Measurements from ENCODE around the gene CCNB1.
"Not testable (repeated sequence)": the region's sequence is repeated elsewhere in the genome, so short reads cannot be mapped to it uniquely, and the experiment has no call there.

Gene CCNB1

DNA sequence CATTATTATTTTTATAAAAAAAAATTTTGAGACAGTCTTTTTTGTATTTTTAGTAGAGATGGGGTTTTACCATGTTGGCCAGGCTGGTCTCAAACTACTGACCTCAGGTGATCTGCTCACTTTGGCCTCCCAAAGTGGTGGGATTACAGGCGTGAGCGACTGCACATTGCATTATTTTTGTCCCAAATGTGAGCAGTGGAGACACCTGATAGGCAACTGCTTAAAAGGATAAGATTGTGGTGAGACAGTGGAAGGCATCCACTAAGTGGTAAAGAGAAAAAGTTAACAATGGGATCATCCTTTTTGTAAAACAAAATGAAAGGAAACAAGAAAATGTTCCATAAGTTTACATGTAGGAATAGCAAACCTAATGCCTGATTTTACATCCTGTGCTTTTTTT lies 20.4 kb downstream of the CCNB1 start:
- DNase-seq: no peak

GRCh38 chr5:69188811-69189161 lies 21.8 kb downstream of the CCNB1 start:
- DNase-seq: no peak

DNA sequence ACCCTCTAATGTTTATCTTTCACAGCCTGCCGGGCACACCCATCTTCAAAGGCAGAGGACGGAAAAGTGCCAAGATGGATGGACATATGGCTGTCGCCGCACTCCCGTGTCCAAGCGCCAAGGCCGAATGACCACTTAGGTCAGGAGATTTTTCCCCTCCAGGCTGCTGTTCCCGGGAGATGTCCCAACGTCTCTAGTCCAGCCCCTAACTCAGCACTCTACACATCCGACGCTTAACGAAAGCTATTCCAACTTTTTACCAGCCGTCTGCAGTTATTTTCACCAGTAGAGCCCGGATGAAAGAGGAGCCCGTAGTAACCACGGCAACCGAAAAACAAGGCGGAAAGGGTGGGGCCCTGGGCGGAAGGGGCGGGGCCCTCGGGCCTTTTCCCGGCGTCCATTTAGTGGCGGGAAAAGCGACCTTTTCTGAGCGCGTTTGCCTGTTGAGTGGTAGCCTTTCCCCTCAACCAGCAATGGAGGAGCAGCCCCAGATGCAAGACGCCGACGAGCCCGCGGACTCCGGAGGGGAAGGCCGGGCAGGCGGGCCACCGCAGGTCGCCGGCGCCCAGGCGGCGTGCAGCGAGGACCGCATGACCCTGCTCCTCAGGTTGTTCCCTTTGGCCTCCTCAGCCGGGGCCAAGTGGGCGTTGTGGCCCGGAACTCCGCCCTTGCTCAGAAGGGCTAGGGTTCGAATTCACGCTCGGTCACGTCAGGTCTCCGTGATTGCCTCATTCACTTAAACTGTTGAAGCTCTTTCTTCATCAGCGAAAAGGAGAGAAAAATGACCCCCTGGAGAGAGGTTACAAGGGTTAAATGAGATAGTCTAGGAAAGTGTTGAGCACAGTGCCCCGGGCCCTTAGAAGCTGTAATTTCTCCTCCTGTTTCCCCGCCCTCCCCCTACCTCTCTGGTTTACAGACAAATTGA lies 22.5 kb downstream of the CCNB1 start, which contains the start of gene CENPH:
TSS of gene CENPH (plus strand) at position 422 of the 925 bp plus-strand sequence. CDS start at position 474, 52 bp downstream.
- peak; percentile 95 for DNase-seq

DNA sequence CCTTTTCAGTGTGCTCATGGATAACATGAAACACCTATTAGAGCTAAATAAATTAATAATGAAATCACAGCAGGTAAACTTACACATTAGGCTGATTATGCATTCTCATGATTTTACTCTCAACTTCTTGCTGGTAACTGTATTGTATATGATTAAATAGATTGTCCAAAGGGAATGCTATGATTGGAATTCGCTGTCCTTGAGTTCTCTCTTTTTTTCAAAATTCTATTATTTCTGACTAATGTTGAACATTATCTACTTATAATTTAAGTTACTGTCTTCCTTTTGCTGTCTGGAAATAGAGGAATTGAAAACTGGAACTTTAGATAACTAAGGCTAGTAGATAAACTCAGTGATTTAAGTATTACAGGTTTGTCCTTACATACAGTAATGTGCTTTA lies 35.5 kb downstream of the CCNB1 start:
- DNase-seq: no peak

- DNase-seq: no peak
Observed at GRCh38 chr5:69206528-69207190, 39.7 kb downstream of the CCNB1 start.

- no peak for DNase-seq
Observed at GRCh38 chr5:69209602-69210001, 42.7 kb downstream of the CCNB1 start.

DNA sequence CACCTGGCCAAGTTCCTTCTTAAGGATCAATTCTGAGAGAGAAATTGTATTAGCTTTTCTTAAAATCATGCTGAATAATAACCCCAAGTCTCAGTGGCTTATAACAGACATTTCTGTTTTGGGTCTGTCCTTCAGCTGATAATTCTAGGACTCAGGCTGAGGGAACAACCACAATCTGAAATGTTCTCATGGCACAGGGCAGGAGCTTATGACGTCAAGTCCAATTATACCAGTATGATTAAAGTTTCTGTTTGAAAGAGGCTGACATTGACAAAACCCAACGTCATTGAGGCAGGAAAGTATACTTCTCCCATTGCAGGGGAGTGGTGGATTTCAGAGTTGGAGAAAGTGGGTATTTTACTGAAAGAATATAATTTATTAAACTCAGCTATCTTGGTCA lies 44.2 kb downstream of the CCNB1 start:
- DNase-seq: peak; percentile 19

- DNase-seq: no peak
Observed at GRCh38 chr5:69212022-69212421, 45.1 kb downstream of the CCNB1 start.

DNA sequence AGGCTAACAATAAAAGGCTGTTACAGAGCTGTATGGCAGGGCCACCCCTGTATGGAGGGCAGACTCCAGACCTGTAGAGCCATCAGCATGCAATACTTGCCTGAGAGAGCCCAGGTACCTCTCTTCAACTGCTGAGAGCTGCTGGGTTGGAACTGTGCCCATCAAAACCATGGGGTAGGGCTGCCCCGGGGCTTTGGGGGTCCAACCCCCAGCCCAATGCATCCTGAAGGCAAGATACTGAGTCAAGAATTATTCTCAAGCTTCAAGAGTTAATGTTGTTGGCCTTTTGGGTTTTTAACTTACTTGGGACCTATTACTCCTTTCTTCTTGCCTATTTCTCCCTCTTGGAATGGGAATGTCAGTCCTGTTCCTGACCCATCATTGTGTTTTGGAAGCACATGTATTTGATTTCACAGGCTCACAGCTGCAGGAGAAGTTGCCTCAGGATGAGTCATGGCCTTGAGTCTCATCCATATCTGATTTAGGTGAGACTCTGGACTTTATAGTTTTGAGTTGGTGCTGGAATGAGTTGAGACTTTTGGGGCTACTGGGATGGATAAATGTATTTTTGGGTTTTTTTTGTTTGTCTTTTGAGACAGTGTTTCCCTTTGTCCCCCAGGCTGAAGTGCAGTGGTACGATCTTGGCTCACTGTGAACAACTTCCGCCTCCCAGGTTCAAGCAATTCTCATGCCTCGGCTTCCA lies 46.7 kb downstream of the CCNB1 start:
- DNase-seq: peak; percentile 32

DNA sequence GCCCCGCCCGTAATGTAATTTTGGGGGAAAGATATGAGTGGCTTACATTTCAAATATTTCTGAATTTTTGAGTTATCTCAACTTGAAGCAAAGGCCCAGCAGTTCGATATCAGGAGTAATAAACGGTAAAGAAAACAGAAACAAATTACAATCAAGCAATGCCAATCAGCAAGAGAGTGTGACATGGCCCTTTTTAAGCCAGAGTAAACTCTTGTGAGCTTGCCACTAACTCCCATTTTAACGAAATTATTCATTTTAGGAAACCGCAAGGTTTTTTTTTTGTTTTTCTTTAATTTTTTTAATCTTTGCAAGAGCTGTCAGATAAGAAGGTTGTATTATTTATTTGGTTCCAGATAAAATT lies 50.2 kb downstream of the CCNB1 start:
- peak; percentile 30 for DNase-seq

GRCh38 chr5:69217548-69218526 lies 50.9 kb downstream of the CCNB1 start:
- peak; percentile 97 for DNase-seq

GRCh38 chr5:69219939-69220338 lies 53.0 kb downstream of the CCNB1 start:
- DNase-seq: no peak

- not testable (repeated sequence) for DNase-seq
Observed at GRCh38 chr5:69220371-69220770, 53.4 kb downstream of the CCNB1 start.

DNA sequence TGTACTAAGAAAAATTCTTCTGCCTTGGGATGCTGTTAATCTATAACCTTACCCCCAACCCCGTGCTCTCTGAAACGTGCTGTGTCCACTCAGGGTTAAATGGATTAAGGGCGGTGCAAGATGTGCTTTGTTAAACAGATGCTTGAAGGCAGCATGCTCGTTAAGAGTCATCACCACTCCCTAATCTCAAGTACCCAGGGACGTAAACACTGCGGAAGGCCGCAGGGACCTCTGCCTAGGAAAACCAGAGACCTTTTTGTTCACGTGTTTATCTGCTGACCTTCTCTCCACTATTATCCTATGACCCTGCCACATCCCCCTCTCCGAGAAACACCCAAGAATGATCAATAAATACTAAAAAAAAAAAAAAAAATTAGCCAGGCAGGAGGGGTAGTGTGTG lies 53.9 kb downstream of the CCNB1 start:
- not testable (repeated sequence) for DNase-seq

- DNase-seq: no peak
Observed at GRCh38 chr5:69224520-69224919, 57.6 kb downstream of the CCNB1 start.

DNA sequence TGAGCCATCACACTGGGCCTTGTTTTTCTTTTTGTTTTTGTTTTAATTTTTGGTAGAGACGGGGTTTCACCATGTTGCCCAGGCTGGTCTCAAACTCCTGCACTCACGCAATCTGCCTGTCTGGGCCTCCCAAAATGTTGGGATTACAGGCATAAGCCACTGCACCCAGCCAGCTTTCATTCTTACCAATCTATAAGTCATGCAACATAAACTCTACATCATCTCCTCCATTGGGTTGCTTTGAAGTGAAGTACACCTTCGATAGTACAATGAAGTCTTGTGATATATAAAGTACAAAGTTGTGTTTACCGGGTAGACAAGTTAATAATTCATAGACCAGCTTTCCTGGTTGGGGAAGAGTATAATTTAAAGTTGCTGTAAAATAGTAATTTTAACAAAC lies 58.9 kb downstream of the CCNB1 start:
- no peak for DNase-seq

Data from activated CD8-positive, alpha-beta memory T cell treated with anti-CD3 and anti-CD28 coated beads for 24 hours (primary cell).